NCI-H128 (cell line): ENCODE data around the gene COL18A1.
"Not testable (repeated sequence)": the region's sequence is repeated elsewhere in the genome, so short reads cannot be mapped to it uniquely, and the experiment has no call there.

Experiments
- DNase-seq: peaks from one replicate; lab custom pipeline; 2025; ENCODE audit not compliant: unreplicated experiment; lab: John Stamatoyannopoulos, UW

The COL18A1 gene

DNA sequence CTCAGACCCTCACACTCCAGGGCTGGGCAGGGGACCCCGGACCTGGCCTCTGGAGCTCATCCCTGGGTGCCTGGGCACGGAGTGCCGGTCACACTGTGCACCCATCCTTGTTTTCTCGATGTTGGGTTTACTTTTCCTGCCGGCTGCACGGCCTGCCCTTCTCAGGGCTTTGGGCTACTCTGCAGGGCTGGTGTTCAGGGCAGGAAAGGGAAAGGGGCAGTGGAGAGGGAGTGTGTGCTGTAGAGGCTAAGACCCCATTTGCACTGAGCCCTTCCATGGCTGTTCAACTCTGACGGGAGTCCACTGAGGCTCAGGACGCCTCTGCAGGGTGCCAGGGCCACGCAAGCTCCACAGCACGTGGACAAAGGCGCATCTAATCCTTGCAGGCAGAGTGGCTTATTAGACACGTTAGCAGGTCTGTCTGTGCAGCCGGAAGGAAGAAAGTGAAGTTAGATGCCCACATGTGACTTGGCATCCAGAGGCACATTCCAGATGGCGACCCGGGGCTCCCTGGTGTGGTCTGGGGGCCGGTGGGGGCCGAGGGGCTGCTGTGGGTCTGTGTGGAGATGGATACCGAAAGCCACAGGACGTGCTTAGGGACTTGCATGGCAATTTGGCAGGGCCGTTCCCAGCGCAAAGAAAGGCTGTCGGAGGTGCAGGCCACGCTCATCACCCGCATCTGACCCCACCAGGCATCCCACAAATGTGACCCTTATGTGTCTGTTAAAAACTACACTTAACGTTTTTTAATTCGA lies 33.6 kb downstream of the COL18A1 start:
- DNase-seq, result no peak

DNA sequence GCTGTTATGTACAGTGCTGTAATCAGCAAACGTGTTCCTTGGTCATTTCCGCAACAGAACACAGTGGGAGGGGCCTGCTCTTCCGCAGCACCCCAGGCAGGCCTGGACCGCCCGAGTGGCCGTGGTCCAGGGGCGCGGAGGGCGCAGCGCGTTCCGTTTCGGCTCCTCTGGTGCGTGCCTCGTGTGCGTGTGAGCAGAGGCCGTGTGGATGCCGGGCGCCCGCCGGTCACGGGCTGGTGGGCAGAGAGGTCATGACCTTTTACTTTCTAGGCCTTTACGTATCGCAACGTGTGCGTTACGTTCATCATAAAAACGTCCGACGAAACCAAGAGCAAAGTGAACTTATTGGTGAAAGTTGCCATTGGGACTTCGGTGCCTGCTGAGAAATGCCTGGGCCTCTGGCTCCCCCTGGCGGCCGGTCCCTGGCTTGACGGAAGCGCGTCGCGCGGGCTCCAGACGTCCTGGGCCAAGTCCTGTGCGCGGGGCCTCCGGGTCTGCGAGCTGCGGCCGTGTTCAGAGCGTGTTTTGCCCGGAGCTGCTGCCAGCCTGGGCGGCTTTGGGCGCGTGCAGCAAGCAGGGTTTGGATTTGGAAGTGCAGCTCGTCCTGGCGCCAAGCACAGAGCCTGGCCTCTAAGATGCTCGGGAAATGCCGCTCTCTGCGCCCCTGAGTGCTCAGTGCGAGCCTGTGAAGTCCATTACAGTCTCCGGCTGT lies 34.4 kb downstream of the COL18A1 start:
- DNase-seq, result peak; percentile 27

DNA sequence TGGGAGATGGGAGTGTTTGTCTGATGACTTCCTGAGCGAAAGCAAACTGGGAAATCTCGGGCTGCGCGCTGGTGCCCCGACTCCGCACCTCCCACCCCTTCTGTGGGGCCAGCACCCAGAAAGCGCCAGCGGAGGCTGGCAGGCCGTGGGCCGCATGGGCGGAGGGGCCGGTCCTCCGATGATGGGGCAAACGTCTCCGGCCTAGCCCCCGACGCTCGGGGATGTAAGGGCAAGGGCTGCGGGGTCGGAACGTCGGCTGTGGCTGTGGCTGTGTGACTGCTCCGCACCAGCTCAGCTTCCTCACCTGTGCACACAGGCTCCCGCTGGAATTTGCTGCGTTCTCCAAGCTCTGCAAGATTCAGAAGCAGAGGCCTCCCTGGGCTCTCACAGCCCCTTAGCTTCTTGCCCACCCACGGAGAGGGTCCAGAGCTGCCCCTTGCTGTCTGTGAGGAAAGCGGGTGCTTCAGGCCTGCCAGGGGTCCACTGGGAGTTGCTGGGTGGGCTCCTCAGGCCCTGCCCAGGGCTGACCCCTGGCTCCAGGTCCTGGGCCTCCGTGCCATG lies 35.0 kb downstream of the COL18A1 start:
- no peak for DNase-seq

DNA sequence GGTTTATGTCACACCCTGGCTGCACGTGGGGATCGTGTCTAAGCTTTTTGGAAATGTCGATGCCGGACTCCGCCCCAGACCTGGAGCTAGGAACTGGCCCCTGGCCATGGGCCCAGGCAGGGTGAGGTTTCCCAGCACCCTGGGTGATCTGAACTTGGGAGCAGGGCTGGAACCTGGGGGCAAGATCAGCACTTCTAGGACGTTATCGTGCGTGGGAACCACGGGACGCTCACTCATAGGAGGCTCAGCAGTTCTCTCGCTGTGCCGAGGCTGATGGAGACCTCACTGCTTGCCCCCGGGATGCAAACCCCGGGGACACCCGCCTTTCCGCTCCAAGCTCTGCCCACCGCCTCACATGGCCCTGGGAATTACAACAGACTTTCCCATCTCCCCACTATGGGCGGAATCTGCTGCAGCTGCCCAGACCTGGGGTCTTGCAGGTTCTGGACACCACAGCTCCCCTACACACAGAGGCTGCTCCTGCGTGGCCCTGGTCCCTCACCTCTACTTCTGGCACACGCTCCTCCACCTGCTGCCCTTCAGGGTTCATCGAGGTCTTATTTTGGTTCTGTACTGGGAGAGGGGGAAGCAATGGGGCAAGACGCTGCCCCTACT lies 35.9 kb downstream of the COL18A1 start:
- DNase-seq, result no peak

DNA sequence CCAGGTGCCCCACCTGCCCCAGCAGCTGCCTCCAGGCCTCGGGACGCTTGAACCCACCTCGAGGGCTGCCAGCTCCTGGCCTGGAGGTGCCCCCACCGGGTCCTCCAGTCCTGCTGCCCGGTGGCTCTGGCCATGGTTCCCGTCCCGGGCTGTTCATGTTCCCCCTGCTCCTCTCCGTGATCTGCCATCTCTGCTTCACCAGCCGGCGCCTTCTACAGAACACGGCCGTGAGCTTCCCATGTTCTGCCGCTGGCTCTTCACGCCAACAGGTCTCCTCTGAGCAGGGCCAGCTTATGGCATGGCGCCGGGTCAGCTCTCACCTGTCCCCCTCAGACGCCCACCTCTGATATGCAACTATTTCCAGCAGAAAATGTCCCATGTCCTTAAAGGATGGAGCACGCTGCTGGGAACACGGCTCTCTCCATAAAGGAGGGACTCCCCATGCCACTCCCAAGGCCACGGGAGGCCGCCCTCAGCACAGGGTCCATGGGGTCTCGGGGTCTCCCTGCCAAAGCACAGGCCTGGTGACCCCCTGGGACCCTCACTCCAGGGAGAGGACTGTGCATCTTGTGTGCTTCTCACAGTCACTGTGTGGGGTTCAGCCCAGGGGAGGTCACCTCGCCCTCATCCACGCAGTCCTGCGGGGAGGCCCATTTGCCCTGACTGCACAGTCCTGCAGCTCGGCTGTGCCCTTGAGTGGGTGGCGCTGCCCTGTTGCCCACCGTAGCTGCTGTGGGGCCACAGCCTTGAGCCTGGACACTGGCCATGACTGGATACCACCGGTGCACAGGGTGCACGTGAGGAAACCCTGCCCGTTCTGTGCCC lies 36.7 kb downstream of the COL18A1 start:
- no peak for DNase-seq

DNA sequence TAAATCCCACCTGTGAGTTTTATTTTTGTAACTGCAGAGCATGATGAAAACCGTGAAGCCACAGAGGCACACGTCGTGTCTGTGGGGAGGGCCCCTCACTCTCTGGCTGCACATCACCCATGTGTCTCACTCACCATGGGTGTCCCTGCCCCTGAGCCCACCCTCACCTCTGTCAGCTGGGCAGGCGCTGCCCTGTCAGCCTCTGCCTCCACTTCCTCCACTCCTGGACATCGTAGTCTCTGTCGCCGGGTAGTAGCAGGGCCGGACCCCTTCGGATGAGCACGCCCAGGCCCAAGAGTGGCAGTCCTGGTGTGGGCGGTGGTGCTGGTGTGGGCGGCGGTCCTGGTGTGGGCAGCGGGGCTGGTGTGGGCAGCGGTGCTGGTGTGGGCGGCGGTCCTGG lies 37.3 kb downstream of the COL18A1 start:
- no peak for DNase-seq

DNA sequence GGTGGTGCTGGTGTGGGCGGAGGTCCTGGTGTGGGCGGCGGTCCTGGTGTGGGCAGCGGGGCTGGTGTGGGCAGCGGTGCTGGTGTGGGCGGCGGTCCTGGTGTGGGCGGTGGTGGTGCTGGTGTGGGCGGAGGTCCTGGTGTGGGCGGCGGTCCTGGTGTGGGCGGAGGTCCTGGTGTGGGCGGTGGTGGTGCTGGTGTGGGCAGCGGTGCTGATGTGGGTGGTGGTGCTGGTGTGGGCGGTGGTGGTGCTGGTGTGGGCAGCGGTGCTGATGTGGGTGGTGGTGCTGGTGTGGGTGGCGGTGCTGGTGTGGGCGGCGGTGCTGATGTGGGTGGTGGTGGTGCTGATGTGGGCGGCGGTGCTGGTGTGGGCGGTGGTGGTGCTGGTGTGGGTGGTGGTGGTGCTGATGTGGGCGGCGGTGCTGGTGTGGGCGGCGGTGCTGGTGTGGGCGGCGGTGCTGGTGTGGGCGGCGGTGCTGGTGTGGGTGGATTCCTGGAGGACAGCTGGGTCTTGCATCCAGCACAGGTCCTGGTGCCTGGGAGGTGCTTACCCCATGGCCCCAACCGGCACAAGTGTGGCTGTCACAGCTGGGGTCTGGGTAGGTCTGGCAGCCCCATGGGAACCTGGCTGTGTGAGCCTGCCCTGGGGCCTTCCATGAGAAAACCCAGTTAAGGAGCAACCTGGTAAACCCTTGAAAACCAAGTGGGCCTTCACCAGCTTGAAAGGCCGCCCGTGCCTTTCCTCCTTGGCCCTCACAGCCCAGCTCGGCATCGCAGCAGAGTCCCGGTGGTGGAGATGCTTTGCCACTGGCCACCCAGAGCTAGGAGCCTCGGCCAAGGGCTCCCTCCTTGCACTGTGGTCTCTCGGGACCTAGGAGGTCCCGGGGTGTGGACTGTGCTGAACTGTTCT lies 38.0 kb downstream of the COL18A1 start:
- not testable (repeated sequence) for DNase-seq

DNA sequence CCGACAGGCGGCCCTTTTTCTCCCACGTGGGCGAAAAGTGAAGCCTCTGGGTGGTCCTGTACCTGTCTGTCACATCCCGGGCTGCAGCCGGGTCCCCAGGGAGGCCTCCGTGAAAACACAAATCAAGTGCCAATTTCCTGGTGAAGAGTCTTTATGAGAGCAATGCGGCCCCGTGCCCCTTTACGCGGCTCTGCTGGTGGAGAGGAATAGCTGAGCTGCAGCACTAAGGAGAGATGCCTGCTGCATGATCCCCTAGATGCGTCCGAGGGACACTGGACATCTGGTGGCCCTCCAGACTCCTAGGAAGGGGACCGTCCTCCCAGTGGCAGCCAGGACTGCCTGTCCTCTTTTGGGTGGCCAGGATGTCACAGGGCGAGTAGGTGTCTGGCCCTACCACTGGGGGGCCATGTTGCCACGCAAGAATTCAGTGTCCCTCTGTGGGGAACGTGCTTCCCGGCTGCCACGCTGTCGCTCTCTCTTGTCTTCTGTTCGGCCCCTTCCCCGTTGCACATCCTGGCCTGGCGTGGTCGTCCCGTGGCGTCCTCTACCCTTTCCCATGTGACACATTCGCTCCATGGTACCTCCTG lies 38.7 kb downstream of the COL18A1 start:
- DNase-seq, result no peak

DNA sequence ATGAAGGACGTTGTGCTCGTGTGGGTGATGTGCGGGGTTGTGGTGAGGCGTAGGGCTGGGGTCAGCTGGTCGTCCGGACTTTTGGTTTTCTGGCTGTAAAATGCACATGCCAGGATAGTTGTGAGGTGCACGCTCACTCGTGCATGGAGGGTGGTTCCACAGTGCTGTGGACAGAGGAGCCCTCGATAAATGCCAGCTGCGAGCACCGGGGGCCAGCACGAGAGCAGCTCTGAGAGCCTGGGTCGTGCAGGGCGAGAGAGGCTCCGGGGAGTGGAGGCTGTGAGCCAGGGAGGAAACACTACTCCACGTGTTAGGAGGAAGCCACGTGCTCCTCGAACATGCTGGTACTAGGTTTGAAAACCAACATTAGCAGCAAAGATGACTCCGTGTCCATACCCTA lies 39.4 kb downstream of the COL18A1 start:
- no peak for DNase-seq

DNA sequence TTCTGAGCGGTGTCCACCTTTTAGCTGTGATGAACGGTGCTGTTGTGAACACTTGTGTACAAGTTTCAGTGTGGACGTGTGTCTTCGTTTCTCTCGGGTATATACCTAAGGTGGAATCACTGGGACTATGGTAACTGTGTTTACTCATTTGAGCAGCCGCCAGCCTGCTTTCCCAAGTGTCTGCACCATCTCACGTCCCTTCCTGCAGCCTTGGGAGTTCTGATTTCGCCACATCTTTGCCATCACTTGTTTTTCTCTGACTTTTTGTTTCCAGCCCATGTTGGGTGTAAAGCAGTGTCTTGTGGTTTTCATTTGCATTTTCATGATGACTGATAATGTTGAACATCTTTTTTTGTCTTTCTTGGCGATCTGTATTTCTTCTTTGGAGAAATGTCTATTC lies 40.4 kb downstream of the COL18A1 start:
- DNase-seq, result no peak

DNA sequence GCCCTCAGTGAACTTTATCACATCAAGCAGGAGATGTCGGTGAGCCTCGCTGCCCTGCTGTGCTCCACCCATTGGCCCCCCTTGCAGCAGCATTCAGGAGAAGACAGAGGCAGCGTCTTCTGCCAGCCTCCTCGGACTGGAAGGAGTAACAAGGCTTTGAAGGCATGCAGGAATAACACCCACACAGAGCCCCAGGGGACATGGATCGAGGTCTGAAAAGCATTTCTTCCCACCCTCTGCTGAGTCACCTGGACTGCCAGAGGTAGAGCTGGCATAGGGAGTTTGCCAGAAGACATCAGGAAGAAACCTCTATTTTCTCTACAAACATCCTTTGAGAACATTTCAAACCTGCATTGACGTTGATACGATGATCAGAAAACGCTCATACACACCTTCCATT lies 42.9 kb downstream of the COL18A1 start:
- no peak for DNase-seq

DNA sequence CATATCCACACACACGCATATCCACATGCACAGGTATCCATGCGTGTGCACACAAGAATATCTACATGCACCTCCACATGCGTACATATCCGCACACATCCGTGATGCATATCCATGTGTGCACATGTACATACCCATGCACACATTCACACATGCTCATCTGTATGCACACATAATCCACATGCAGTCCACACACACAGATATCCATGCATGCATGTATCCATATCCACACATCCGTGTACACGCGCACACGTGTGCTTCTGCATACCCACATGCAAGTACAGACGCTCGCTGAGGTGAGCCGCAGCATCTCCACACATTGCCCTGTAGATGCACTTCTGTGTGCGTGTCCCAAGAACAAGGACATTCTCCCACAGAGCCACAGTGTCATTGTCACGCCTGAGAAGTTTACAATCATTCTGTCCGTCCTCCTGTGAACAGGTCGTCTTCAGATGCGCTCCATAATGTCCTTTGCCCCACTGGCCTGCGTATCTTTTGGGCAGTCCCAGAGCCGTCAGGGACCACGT lies 43.4 kb downstream of the COL18A1 start:
- DNase-seq, result no peak

DNA sequence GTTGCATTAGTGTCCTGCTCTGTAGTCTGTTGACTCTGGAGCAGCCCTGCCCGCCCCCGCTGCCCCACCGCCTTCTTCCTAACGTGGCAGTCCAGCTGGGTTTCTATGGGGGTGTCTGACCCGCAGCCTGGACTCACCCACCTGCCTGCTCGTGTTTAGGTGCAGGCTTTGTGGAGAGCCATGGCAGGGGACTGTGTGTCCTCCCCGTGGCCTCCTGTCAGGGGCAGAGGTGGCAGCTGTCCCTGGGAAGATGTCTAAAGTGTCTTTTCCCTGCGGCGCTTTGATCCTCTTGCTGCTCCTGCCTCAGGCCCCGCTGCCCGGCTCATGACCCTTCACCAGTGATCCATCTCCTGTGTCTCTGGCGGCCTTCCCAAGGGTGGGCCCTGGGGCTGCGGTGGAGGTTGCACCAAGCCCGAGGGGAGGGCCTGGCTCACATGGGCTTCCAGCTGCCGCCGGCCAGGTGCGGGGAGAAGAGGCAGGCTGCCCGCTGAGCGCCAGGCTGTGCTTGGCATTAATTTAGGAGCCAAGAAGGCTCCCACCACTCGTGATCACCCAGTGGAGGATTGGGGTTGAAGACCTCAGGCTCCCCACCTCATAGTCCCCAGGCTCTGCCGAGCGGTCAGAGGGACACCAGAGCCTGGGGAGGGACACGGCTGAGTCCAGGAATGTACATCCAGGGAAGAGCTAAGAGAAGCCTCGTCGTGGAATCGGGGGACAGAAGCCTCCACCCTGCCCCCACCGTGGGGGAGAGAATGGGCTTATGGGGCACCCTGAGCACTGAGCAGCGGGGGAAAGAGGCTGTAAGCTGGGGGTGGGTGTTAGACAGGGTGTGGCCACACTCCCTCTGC lies 44.1 kb downstream of the COL18A1 start:
- no peak for DNase-seq

DNA sequence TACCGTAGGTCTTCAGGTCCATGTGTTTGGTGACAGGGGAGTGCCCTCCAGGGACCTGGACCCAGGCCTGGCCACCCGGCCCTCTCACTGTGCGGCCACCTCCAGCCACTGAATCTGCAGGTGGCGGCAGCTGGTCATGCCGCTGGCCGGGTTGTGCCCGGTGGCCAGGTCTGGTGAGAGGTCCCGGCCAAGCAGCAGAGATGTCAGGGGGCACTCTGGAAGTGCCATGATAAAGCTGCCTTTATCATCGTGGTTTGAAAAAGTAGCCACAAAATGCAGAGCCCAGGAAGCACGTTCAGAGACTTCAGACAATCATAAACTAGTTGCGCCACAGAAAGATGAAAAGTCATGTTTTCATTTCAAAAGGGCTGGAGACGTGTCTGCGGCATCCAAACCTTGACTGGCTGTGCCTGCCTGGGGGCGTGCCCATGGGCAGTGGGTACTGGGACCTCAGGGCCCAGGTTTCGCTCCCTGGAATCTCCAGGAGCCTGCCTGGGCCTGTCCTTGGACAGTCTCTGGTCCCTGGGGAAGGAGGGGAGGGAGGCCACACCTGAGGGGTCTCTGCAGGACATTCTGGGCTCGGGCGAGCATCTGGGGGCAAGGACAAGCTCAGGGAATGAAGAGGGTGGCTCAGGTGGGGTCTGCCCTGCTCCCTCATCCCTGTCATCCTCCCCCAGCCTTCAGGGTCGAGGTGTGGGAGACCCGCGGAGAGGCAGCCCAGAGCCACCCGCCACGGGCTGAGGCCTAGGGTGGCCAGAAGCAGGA lies 44.9 kb downstream of the COL18A1 start:
- DNase-seq, result no peak

DNA sequence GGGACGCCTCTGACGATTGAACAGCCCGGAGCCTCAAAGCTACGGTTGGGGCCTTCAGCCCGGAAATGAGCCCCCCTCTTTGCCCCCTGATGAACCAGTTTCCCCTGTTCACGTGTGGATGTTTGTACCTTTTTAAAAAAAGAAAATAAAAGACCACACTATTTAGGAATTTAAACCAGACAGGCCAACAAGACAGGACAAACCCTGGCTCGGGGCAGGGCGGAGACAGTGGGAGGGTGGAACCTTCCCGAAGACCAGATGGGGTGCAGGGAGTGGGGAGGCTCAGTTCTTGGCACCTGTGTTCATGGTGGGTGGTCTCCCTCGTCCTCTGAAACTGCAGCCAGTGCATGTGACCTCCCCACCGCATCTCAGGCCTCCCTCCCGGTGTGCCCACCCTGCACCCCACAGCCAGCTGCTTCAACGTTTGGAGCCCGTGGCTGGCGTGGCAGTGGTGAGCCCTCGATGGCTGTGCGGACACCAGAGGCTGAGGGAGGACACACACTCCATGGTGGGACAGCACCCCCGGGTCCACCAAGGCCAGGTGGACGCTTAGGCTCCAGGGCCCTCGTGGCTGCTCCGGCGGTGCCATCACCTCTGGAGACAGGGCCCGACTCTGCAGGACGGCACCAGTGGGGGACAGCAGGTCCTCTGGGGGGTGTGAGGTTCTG lies 45.6 kb downstream of the COL18A1 start:
- DNase-seq, result no peak

DNA sequence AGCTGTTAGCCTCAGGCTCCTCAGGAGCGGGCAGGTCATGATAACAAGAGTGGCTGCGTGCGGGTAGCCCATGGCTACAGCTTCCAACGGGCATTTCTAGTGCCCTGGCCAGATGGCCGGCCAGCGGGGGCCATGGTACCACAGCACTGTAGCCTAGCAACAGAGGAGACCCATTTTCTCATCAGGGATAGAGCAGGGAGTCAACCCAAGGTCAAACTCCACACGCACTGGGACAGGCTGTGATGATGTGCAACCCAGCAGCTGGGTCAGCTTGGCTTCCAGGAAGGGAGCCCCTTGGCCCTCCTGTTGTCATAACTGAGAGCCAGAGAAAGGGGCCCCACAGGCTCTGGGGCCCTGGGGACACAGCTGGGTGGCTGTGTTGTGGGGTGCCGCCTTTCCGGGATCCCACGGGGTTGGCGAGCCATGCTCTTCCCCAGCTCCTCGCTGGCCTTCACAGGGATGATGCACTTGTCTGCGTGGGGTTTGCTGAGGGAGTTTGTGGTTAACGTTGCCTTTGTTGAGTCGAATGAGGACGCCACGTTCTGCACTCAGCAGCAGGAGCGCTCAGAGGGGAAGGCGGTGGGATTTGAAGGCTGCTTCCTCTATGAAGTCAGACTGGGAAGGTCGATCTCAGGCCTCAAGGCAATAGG lies 46.3 kb downstream of the COL18A1 start:
- no peak for DNase-seq

DNA sequence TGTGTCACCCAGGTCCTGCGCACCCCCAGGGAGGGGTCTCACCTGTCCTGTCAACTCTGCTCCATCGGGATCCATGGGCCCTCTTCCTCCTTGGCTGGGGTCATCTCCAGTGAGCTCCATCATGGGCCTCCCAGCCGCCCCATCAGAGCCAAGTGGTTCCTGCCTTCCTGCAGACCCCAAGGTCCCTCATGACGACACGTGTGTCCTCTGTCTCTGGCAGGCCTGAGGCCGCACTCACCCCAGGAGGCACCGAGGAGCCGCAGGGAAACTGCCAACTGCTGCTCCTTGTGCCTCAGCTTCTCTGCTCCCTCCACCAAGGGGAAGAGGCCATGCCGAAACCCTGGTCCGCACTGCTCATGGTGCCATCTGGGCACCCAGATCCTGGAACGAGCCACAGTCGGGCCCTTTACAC lies 46.8 kb downstream of the COL18A1 start:
- no peak for DNase-seq
